GM12801 (cell line): ENCODE data around the gene LYRM4.

Source experiments
- CTCF ChIP-seq: IDR thresholded peaks from one replicate; pipeline ENCODE4 v1.5.1; 2011; ENCODE audit warnings: control low read depth; ENCODE audit not compliant: insufficient read length; ENCODE audit errors: extremely low read depth

The LYRM4 gene

GRCh38 chr6:5302220-5302946 is 41.6 kb upstream of the LYRM4 start:
- no peak for TF ChIP-seq CTCF

- TF ChIP-seq CTCF, result no peak
These were observed 39.5 kb upstream of the LYRM4 start for GRCh38 chr6:5300206-5300764.

- no peak for TF ChIP-seq CTCF
These were observed 34.9 kb upstream of the LYRM4 start for GRCh38 chr6:5295623-5296022.

- no peak for TF ChIP-seq CTCF
These were observed 33.9 kb upstream of the LYRM4 start for GRCh38 chr6:5294392-5295211.

GRCh38 chr6:5293692-5294091 is 32.9 kb upstream of the LYRM4 start:
- no peak for TF ChIP-seq CTCF

GRCh38 chr6:5292154-5292553 is 31.4 kb upstream of the LYRM4 start:
- TF ChIP-seq CTCF, result no peak

- TF ChIP-seq CTCF, result no peak
These were observed 29.8 kb upstream of the LYRM4 start for GRCh38 chr6:5290500-5290899.
